ENCODE measurements around the gene DHX40.
"Not testable (repeated sequence)": the region's sequence is repeated elsewhere in the genome, so short reads cannot be mapped to it uniquely, and the experiment has no call there.

Gene DHX40

DNA sequence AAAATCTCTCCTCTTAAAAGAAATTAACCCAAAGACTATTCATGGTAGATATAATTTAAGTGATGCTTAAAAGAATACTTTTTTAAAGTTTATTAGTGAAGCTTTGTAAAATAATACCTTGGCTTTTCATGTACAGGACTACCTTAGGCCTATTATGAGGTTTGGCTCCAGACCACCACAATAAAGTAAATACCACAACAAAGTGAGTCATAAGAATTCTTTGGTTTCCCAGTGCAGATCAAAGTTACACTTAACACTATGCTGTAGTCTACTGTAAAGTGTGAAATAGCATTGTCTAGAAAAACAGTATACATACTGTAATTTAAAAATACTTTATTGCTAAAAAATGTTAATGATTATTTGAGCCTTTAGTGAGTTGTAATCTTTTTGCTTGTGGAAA, 85.9 kb downstream of the DHX40 start:
- Histone ChIP-seq H3F3A (ENCODE audit: insufficient read depth, low read length) (no peaks in the 10 kb centered on the region), H3K27ac (ENCODE audit: low read length) (no peak overlapping the region), H3K4me3 (ENCODE audit: low read length) (no peak overlapping the region), H3K4me1 (ENCODE audit: low read length) (no peaks in the 10 kb centered on the region), H2AFZ (ENCODE audit: low read length) (no peak overlapping the region), H3K79me2 (ENCODE audit: low read length) (peaks cover 84% of the 10 kb centered on the region), H3K9ac (ENCODE audit: low read length) (no peak overlapping the region), H3K4me2 (ENCODE audit: low read depth, low read length) (no peak overlapping the region), H3K9me2 (replicated peaks; ENCODE audit: insufficient read depth, low read length) (no peaks in the 10 kb centered on the region), H3K9me3 (replicated peaks; ENCODE audit: insufficient read depth, low read length) (no peaks in the 10 kb centered on the region), H3K27me3 (replicated peaks; ENCODE audit: insufficient read depth, low read length) (no peaks in the 10 kb centered on the region), H3K36me3 (replicated peaks; ENCODE audit: insufficient read depth, low read length) (peaks cover 16% of the 10 kb centered on the region; the same call in 1 of the 2 replicates), H4K20me1 (ENCODE audit: insufficient read depth, low read length) (peaks cover 24% of the 10 kb centered on the region)
- no peak for DNase-seq
- TF ChIP-seq EZH2 (optimal IDR thresholded peaks at IDR 0.05; ENCODE audit: low read depth, low read length) (no peak), EZH2phosphoT487 (IDR thresholded peaks at IDR 0.05; ENCODE audit: low read length) (no peak), CTCF (IDR thresholded peaks at IDR 0.05; ENCODE audit: low read length) (no peak)

DNA sequence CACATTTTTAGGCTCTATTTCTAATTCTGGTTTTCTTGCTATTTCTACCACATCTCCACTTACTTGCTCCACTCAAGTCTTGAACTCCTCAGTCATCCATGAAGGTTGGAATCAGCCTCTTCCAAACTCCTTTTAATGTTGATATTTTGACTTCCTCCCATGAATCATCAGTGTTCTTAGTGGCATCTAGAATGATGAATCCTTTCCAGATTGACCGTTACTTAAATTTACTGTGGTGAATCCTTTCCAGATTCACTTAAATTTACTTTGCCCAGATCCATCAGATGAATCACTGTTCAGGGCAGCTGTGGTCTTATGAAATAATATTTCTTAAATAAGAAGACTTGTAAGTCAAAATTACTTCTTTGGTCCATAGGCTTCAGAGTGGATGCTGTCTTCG, 86.7 kb downstream of the DHX40 start:
- H3K36me3 ChIP-seq (replicated peaks; ENCODE audit: insufficient read depth, low read length): peaks cover 21% of the 10 kb centered on the region; the same call in 1 of the 2 replicates
- DNase-seq: no peak
- no peak overlapping the region for H3K9ac ChIP-seq (ENCODE audit: low read length)

DNA sequence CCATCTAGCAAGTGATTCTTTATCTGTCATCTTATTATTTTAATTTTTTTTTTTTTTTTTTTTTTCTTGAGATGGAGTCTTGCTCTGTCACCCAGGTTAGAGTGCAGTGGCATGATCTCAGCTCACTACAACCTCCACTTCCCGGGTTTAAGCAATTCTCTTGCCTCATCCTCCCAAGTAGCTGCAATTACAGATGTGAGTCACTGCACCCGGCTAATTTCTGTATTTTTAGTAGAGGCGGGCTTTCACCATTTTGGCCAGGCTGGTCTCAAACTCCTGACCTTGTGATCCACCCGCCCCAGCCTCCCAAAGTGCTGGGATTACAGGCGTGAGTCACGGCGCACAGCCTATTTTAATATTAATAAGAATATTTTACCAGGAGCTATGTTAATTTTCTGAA, 91.2 kb downstream of the DHX40 start:
- not testable (repeated sequence) for H2AFZ ChIP-seq (ENCODE audit: low read length); H3K27ac ChIP-seq (ENCODE audit: low read length); H3K27me3 ChIP-seq (replicated peaks; ENCODE audit: insufficient read depth, low read length); H3K9me3 ChIP-seq (replicated peaks; ENCODE audit: insufficient read depth, low read length); H3K4me2 ChIP-seq (ENCODE audit: low read depth, low read length); H4K20me1 ChIP-seq (ENCODE audit: insufficient read depth, low read length); H3K9me2 ChIP-seq (replicated peaks; ENCODE audit: insufficient read depth, low read length); H3K9ac ChIP-seq (ENCODE audit: low read length); H3K4me3 ChIP-seq (ENCODE audit: low read length); H3K4me1 ChIP-seq (ENCODE audit: low read length); DNase-seq; H3F3A ChIP-seq (ENCODE audit: insufficient read depth, low read length)
- H3K79me2 ChIP-seq (ENCODE audit: low read length): peaks cover 71% of the 10 kb centered on the region
- peaks cover 36% of the 10 kb centered on the region for H3K36me3 ChIP-seq (replicated peaks; ENCODE audit: insufficient read depth, low read length)

More for the DNA sequence above, 86.7 kb downstream of the DHX40 start:
- Histone ChIP-seq H3K4me3 (ENCODE audit: low read length) (no peak overlapping the region), H3K9me3 (replicated peaks; ENCODE audit: insufficient read depth, low read length) (no peaks in the 10 kb centered on the region), H3K27ac (ENCODE audit: low read length) (no peak overlapping the region), H3K4me2 (ENCODE audit: low read depth, low read length) (no peak overlapping the region), H3F3A (ENCODE audit: insufficient read depth, low read length) (no peaks in the 10 kb centered on the region), H2AFZ (ENCODE audit: low read length) (no peak overlapping the region), H3K4me1 (ENCODE audit: low read length) (no peaks in the 10 kb centered on the region), H3K9me2 (replicated peaks; ENCODE audit: insufficient read depth, low read length) (no peaks in the 10 kb centered on the region), H3K79me2 (ENCODE audit: low read length) (peaks cover 81% of the 10 kb centered on the region), H3K27me3 (replicated peaks; ENCODE audit: insufficient read depth, low read length) (no peaks in the 10 kb centered on the region), H4K20me1 (ENCODE audit: insufficient read depth, low read length) (peaks cover 17% of the 10 kb centered on the region; the same call in 1 of the 2 replicates)
- no peak for TF ChIP-seq EZH2phosphoT487 (IDR thresholded peaks at IDR 0.05; ENCODE audit: low read length)
- TF ChIP-seq CTCF (IDR thresholded peaks at IDR 0.05; ENCODE audit: low read length): no peak
- TF ChIP-seq EZH2 (optimal IDR thresholded peaks at IDR 0.05; ENCODE audit: low read depth, low read length): no peak
